ENCODE results near the gene RIBC2. TPM values are rescaled to one million over a fixed set of nuclear protein-coding genes. Genes with fewer than 3 reads are reported as not detected.

RIBC2 gene
- total RNA-seq, 1 experiment from 2014 or later: 0.56 TPM

DNA sequence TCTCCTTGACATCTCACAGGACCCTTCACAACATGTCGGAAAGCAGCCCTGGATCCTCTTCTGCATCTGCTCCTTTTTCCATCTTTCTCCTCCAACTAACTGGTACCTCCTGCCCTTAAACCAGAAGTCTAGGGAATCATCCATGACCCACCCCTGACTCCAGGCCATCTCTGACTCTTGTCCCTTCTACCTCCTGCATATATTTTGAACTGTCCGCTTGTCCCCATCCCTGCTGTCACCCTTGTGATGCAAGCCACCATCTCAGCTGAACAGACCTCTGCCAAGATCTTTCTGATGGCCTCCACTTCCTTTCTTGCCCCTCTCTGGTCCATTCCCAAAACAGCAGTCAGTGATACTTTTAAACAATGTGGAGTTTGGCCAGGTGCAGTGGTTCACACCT is 7.0 kb downstream of the RIBC2 start:
- no peak for DNase-seq
- Histone ChIP-seq H3K36me3 (no peaks in the 10 kb centered on the region; the same call in 1 of the 2 replicates), H3K27me3 (no peaks in the 10 kb centered on the region), H3K9me3 (no peaks in the 10 kb centered on the region), H3K4me3 (no peak overlapping the region)

DNA sequence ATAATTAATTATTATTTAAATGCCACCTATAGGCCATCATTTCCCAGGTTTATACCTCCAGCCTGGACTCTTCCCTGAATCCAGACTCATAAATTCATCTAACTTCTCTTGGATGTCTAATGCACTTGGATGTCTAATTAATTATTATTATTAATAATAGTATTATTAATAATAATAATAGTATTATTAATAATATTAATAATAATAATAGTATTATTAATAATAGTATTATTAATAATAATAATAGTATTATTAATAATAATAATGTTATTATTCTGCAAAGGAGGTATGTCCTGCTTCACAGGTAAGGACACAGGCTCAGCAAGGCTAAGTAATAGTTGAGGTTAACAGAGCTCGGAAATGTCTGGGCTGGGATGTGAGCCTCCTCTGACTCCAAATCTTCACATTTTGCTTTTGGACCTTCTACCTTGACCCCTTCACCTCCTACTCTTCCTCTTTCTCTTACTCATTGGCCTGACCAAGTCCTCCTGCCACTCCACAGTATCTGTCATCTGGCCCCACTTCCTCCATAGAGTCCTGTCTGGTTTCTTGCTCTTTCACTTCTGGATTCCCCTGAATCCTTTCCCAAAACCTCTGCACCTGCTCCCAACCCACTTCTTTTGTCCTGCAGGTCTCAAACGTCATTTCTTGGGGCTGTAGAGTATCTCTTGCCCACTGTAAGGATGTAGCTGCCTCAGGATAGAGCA is 8.0 kb downstream of the RIBC2 start:
- H3K36me3 ChIP-seq: no peaks in the 10 kb centered on the region; the same call in 1 of the 2 replicates
- no peak overlapping the region for H3K4me3 ChIP-seq
- H3K27me3 ChIP-seq: no peaks in the 10 kb centered on the region
- H3K9me3 ChIP-seq: no peaks in the 10 kb centered on the region
- no peak for DNase-seq

DNA sequence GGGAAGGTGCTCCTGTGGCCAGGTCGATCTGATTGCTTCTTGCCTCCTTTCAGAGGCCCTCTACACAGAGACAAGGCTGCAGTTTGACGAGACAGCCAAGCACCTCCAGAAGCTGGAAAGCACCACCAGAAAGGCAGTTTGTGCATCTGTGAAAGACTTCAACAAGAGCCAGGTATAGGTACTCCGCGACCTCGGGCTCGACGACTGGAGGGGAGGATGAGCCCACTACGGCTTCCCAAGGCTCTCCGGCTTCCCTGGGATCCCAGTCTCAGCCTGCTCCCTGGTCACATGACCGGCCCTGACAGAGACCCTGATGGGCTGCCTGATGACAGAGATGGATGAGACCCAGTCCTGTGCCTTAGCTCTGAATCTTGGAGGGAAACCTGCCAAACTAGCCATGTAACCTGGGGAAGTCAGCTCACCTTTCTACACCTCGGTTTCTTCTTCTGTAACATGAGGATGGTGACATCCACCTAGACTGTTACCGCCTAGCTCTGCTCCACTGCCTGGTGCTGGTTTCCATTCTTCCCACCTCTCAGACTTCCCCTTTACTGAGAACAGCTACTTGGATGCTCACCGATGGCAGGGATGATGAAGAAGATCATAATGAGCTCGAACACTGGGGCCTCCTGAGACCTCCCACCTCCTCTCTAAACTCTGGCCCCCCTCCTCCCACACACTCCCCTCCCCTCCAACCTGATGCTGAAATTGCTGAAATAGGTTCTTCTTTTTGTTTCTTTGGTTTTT is 8.9 kb downstream of the RIBC2 start:
- no peaks in the 10 kb centered on the region for H3K9me3 ChIP-seq
- H3K36me3 ChIP-seq: no peaks in the 10 kb centered on the region; the same call in 1 of the 2 replicates
- DNase-seq: no peak
- H3K4me3 ChIP-seq: no peak overlapping the region
- no peaks in the 10 kb centered on the region for H3K27me3 ChIP-seq

DNA sequence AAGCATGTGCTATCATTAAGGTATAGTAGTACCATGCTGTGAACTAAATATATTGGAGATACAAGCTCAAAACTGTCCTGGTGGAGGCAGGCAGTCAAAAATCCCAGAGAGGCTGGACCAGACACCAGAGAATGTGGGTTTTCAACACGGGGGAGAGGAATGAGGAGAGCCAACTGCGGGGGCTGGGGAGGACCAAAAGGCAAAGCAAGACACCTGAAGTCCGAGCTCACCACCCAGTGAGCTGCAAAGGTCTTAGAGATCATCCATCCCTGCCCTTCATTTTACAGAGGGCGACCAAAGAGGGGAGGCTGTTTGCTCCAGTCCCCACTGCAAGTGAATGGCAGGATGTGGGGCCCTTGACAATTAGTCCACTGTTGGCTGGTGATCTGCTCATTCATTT is 10.0 kb downstream of the RIBC2 start:
- no peak overlapping the region for H3K4me3 ChIP-seq
- no peaks in the 10 kb centered on the region for H3K36me3 ChIP-seq
- H3K27me3 ChIP-seq: no peaks in the 10 kb centered on the region
- DNase-seq: no peak
- H3K9me3 ChIP-seq: no peaks in the 10 kb centered on the region

DNA sequence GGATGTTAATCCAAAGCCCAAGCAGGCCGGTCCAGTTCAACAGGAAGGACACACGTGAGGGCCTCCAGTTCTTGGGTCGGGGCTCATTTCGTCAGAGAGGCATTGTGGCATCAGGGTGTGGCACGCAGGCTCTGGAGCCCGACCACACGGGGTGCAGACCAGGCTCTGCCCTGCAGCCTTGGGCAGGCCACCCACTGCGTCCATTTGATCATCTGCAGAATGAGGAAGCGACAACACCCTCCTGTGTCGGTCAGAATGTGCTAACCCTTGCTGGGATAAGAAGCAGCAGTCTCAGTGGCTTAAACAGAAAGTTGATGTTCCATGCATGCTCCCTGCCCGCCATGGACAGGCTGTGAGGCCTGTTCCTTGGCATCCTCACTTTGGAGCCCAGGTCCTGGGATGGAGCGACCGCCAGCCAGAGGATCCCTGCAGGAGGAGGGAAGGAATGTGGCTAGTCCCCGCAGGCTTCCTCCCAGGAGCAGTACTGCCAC is 10.8 kb downstream of the RIBC2 start:
- no peaks in the 10 kb centered on the region for H3K27me3 ChIP-seq
- no peak for DNase-seq
- no peaks in the 10 kb centered on the region for H3K36me3 ChIP-seq
- H3K9me3 ChIP-seq: no peaks in the 10 kb centered on the region
- H3K4me3 ChIP-seq: no peak overlapping the region

DNA sequence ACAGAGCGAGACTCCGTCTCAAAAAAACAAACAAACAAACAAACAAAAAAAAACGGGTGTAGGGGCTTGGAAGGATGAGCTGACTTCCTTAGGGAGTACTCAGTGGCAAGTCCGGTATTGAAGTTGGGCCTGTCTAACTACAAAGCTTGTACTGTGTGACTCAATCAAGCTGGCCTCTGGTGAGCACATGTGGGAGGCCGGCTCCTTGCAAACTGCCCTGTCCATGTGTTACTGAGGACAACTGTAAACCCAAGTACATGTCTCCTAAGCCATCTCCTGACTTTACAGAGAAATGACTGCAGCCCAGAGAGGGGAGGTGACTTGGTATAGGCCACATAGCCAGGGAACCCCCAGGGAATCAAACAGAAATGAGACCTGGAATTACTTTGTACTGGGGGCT is 11.6 kb downstream of the RIBC2 start:
- no peak for DNase-seq
- H3K27me3 ChIP-seq: no peaks in the 10 kb centered on the region
- H3K9me3 ChIP-seq: no peaks in the 10 kb centered on the region
- no peak overlapping the region for H3K4me3 ChIP-seq
- no peaks in the 10 kb centered on the region for H3K36me3 ChIP-seq

DNA sequence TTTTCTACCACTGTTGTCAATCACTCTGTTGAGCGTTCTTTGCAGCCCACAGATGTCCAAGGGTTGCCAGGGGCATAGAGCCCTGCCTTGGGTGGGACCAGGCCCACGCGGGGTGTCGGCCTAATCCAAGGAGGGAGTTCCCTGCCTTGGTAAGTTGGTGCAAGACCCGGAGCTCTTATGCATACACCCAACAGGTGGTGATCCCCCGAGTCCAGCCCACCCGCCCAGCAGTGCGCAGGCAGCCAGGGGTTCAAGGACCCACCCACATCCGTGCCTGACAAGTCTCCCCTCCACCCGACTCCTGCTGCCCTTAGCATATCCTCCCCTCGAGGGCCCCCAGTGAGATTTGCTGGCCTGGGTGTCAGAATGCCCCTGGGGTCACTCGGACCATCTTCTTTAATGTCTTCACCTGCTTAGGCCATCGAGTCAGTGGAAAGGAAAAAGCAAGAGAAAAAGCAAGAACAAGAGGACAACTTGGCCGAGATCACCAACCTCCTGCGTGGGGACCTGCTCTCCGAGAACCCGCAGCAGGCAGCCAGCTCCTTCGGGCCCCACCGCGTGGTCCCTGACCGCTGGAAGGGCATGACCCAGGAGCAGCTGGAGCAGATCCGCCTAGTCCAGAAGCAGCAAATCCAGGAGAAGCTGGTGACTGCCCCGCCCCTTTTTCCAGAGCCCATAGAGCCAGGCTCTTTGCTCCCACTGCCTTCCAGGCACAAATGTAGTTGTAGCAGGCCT is 12.2 kb downstream of the RIBC2 start:
- no peak overlapping the region for H3K4me3 ChIP-seq
- no peaks in the 10 kb centered on the region for H3K9me3 ChIP-seq
- no peaks in the 10 kb centered on the region for H3K27me3 ChIP-seq
- no peaks in the 10 kb centered on the region for H3K36me3 ChIP-seq
- DNase-seq: no peak

DNA sequence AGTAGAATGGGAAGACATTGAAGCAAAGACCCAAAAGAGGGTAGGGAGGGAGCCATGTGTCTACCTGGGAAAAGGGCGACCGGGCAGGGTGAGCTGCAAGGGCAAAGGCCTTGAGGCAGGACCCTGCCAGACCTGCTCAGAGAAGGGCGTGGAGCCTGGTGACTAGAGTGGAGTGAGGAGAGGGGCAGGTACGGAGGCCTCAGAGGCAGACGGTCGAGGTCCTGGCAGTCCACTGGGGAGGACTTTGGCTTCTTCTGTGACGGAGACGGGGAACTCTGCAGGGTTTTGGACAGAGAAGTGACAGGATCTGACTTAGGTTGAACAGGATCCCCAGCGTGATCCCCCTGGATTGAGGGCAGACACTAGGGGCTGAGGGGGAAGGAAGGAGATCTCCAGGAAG is 12.9 kb downstream of the RIBC2 start:
- Histone ChIP-seq H3K9me3 (no peaks in the 10 kb centered on the region), H3K27me3 (no peaks in the 10 kb centered on the region), H3K36me3 (no peaks in the 10 kb centered on the region), H3K4me3 (no peak overlapping the region)
- no peak for DNase-seq

DNA sequence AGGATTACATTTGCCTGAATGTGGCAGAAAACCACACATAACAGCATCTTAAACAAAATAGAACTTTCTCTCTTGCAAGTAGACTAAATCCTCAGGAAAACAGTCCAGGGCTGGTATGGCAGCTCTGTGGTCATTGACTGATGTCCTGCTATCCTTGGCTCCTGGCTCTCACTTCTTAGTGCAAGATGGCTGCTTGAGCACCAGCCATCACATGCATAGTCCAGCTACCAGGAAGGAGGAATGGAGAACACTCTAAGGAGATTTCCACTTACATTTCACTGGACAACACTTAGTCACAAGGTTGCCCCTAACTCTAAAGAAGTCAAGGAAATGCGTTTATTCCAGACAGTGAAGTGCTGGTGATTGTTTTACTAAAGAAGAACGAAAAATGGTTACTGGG is 13.6 kb downstream of the RIBC2 start:
- H3K4me3 ChIP-seq: no peak overlapping the region
- no peaks in the 10 kb centered on the region for H3K9me3 ChIP-seq
- H3K27me3 ChIP-seq: no peaks in the 10 kb centered on the region
- DNase-seq: no peak
- no peaks in the 10 kb centered on the region for H3K36me3 ChIP-seq

DNA sequence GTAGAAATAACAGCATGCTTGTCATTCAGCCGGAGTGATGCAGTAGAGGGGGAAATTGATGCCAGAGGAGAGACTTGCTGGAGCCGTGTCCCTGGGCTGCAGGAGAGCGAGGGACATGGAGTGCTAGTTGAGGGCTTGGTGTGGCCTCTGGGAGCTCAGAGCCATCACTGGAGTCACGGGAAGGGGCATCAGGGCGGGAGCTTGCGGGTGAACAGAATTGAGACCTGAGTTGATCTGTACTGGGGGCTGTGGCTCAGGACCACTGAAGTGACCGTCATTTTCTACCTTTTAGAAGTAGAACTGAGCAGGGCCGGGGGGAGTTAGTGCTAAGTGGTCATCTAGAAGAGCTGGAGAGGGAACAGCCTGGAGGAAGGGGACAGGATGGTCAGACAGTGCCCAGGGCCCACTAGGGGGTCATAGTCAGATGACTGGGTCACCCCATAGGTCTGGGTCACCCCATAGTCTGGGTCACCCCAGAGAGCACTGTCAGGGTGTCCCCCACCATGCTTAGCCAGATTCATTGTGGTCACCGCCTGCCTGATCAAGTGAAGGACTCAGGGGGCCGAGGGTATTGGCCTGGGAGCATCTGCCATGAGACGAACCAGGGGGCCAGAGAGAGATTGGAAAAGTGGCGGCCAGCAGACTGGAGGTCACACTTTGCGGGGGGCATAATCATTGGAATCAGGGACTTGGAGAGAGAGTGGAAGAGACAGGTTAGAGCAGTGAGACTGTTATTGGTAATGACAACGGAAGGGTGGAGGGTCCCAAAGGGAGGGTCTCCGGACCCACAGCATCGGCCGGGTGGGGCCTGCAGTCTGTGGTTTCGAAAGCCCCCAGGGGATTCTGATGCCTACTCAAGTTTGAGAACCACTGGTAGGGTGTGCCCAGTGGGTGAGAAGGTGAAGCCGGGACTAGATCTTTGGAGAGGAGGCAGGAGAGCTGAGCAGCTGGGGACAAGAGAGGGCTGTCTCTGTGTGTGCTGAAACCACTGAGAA is 15.2 kb downstream of the RIBC2 start:
- no peak overlapping the region for H3K4me3 ChIP-seq
- no peaks in the 10 kb centered on the region for H3K27me3 ChIP-seq
- no peaks in the 10 kb centered on the region for H3K36me3 ChIP-seq
- no peak for DNase-seq
- H3K9me3 ChIP-seq: no peaks in the 10 kb centered on the region

DNA sequence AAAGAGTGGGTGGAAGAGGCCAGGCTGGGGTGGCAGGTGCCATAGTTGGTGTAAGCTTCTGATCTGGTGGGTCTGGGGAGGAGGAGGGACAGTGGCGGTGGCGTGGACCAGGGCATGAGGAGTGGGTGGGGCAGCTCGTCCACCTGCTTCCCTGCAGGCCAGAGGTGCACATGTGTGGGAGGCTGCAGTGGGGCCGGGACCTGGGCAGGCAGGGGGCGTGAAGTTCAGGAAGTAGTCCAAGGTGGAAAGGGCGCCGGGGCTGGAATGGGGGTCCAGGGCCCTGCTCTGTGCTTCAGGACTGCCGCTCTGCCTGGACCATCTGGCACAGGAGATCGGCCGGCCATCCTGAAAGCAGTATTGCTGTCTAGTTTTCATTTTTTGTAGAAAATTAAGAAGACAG is 15.9 kb downstream of the RIBC2 start:
- no peaks in the 10 kb centered on the region for H3K36me3 ChIP-seq
- H3K27me3 ChIP-seq: no peaks in the 10 kb centered on the region
- no peak overlapping the region for H3K4me3 ChIP-seq
- DNase-seq: no peak
- H3K9me3 ChIP-seq: no peaks in the 10 kb centered on the region

DNA sequence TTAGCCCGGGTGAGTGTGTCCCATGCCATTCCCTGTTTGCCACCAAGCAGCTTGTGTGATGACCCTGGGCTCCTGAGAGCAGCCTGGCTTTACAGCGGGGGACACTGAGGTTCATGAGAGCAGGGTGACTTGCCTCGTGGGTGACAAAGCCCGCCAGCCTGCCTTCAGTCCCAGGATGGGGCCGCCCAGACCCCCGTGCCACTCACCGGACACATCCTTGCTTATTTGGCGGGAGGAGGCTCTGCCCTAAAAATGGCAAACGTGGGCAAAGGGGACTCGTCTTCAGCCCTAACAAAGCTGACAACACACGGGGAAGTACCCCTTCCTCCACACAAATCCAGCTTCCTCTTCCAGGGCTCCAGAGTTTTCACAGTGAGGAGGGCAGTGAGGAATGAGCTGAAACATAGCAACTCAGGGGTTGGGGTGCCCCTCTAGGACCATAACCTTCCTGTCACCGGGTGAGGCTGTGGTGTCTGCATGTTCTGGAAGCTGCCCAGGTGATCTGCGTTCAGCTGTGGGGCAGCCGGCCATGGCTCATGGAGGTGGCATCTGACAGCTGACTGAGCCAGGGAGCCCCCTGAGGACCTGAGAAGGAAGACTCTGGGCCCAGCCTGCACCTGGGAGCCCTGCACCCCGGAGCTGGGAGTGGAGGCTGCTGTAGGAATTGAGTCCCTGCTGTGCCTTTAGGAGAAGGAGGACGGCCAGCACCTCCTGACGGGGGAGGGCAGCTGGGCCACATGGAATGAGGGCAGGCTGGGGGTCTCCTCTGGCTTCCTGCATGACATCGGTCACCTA is 16.7 kb downstream of the RIBC2 start:
- Histone ChIP-seq H3K27me3 (no peaks in the 10 kb centered on the region), H3K36me3 (no peaks in the 10 kb centered on the region), H3K4me3 (no peak overlapping the region), H3K9me3 (no peaks in the 10 kb centered on the region)
- no peak for DNase-seq

DNA sequence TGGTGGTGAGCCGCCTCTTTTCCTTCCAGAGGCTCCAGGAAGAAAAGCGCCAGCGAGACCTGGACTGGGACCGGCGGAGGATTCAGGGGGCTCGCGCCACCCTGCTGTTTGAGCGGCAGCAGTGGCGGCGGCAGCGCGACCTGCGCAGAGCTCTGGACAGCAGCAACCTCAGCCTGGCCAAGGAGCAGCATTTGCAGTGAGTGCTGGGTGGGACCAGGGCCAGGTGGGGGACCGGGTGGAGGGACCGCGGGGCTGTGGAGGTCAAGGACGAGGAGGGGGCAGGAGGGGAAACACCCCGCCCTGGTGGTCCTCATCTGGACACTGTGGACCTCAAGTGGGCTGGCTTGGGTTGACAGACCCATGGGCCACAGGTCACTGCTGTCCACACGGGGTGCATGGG is 17.4 kb downstream of the RIBC2 start:
- H3K9me3 ChIP-seq: no peaks in the 10 kb centered on the region
- no peak overlapping the region for H3K4me3 ChIP-seq
- DNase-seq: no peak
- no peaks in the 10 kb centered on the region for H3K27me3 ChIP-seq
- H3K36me3 ChIP-seq: no peaks in the 10 kb centered on the region

DNA sequence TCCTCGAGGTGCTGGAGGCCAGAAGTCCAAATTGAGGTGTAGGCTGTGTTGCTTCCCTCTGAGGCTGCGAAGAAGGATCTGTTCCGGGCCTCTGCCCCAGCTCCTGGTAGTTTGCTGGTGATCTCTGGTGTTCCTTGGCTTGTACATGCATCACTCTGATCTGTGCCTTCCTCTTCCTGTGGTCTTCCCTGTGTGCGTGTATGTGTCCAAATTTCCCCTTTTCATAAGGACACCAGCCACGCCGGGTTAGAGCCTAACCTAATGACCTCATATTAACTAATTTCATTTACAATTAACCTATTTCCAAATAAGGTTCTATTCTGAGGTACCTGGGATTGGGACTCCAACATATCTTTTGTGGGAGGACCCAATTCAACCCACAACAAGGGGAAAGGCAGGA is 21.5 kb downstream of the RIBC2 start:
- no peak overlapping the region for H3K4me3 ChIP-seq
- no peaks in the 10 kb centered on the region for H3K9me3 ChIP-seq
- no peaks in the 10 kb centered on the region for H3K27me3 ChIP-seq
- H3K36me3 ChIP-seq: no peaks in the 10 kb centered on the region
- DNase-seq: no peak

DNA sequence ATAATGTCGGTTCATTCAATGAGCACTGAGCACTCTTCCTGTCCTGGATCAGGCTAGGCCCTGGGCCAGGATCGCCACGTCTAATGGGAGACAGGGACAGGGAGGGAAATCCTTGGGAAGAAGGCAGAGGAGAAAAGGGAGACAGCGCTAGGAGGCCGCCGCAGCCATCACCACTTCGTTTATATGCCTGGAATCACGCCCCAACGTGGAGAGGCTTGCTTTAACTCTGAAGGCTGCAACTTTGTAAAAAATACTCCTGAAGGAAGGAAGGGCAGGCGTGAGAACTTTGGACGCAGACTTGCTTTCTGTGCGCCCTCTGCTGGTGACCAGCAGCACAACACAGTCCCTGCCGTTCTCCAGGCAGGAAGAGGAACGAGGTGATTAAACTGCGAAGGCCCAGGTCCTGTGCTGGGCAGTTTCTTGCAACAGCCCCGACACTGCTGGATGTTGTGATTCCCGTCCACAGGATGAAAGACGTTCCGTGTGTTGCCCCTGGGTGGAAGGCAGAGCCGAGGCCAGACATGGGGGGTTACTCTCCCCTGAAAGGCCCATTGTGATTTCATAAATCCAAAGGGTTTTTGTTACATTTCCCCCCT is 22.1 kb downstream of the RIBC2 start:
- H3K4me3 ChIP-seq: no peak overlapping the region
- H3K27me3 ChIP-seq: no peaks in the 10 kb centered on the region
- DNase-seq: peak; percentile 81
- no peaks in the 10 kb centered on the region for H3K36me3 ChIP-seq
- H3K9me3 ChIP-seq: no peaks in the 10 kb centered on the region

Data from MG63 (cell line).